BLaER1 (cell line): ENCODE results near the gene TMLHE.
A peak's percentile ranks its signal among the peaks of the same experiment; 100 is the strongest.
"Not testable (repeated sequence)": the region's sequence is repeated elsewhere in the genome, so short reads cannot be mapped to it uniquely, and the experiment has no call there.

Experiments
- H3K27ac ChIP-seq: shearing (Covaris generic); formaldehyde crosslinking; 2 replicates; pipeline ENCODE4 v1.8.1; 2022
- H3K27me3 ChIP-seq: shearing (Covaris generic); formaldehyde crosslinking; 2 replicates; pipeline ENCODE4 v1.8.1; 2022
- H3K36me3 ChIP-seq: shearing (Covaris generic); formaldehyde crosslinking; 2 replicates; pipeline ENCODE4 v1.8.1; 2022
- H3K4me1 ChIP-seq: shearing (Covaris generic); formaldehyde crosslinking; 2 replicates; pipeline ENCODE4 v1.8.1; 2022
- H3K4me2 ChIP-seq: shearing (Covaris generic); formaldehyde crosslinking; 2 replicates; pipeline ENCODE4 v1.8.1; 2022
- H3K4me3 ChIP-seq: shearing (Covaris generic); formaldehyde crosslinking; 2 replicates; pipeline ENCODE4 v1.8.1; 2022
- H3K9ac ChIP-seq: shearing (Covaris generic); formaldehyde crosslinking; 2 replicates; pipeline ENCODE4 v1.8.1; 2022
- H3K9me3 ChIP-seq: shearing (Covaris generic); formaldehyde crosslinking; 2 replicates; pipeline ENCODE4 v1.8.1; 2022
- H4K20me1 ChIP-seq: shearing (Covaris generic); formaldehyde crosslinking; 2 replicates; pipeline ENCODE4 v1.8.1; 2022
- Cebpa-rat ChIP-seq: shearing (Covaris generic); IDR thresholded peaks from 2 replicates; pipeline ENCODE4 v1.8.1; 2022

The TMLHE gene

GRCh38 chrX:155613927-155614559 is 1.3 kb upstream of the TMLHE start:
- H4K20me1 ChIP-seq: no peaks in the 10 kb centered on the region
- H3K9me3 ChIP-seq: peaks cover 10% of the 10 kb centered on the region
- H3K27me3 ChIP-seq: peaks cover 30% of the 10 kb centered on the region
- no peak overlapping the region for H3K4me3 ChIP-seq
- H3K27ac ChIP-seq: no peak overlapping the region
- no peak overlapping the region for H3K4me2 ChIP-seq
- no peaks in the 10 kb centered on the region for H3K36me3 ChIP-seq
- peaks cover 10% of the 10 kb centered on the region; the same call in 1 of the 2 replicates for H3K4me1 ChIP-seq
- TF ChIP-seq Cebpa-rat: no peak
- no peak overlapping the region for H3K9ac ChIP-seq

- H3K9ac ChIP-seq: 0 out of 2 replicates have a peak overlapping the region, but pooled peaks have one; percentile 91
Measured at GRCh38 chrX:155611302-155611701, 1.4 kb downstream of the TMLHE start.

GRCh38 chrX:155592981-155593380 is 19.8 kb downstream of the TMLHE start:
- no peak overlapping the region for H3K4me3 ChIP-seq
- peaks cover 65% of the 10 kb centered on the region for H3K9me3 ChIP-seq
- TF ChIP-seq Cebpa-rat: no peak
- no peak overlapping the region for H3K4me2 ChIP-seq
- 0 out of 2 replicates have a peak, but pooled peaks cover 5% of the 10 kb centered on the region for H3K27me3 ChIP-seq
- H3K4me1 ChIP-seq: no peaks in the 10 kb centered on the region
- no peaks in the 10 kb centered on the region for H4K20me1 ChIP-seq
- no peak overlapping the region for H3K9ac ChIP-seq
- no peaks in the 10 kb centered on the region for H3K36me3 ChIP-seq
- H3K27ac ChIP-seq: no peak overlapping the region

More at GRCh38 chrX:155611302-155611701, 1.4 kb downstream of the TMLHE start:
- Histone ChIP-seq H3K36me3 (no peaks in the 10 kb centered on the region), H3K4me1 (peaks cover 10% of the 10 kb centered on the region; the same call in 1 of the 2 replicates), H3K4me3 (peak overlapping the region; percentile 77), H3K27ac (peak overlapping the region; percentile 89; the same call in 1 of the 2 replicates), H4K20me1 (no peaks in the 10 kb centered on the region), H3K4me2 (peak overlapping the region; percentile 42), H3K9me3 (peaks cover 24% of the 10 kb centered on the region), H3K27me3 (peaks cover 21% of the 10 kb centered on the region)
- TF ChIP-seq Cebpa-rat: no peak

- H4K20me1 ChIP-seq: no peaks in the 10 kb centered on the region
- no peaks in the 10 kb centered on the region for H3K36me3 ChIP-seq
- no peak overlapping the region for H3K27ac ChIP-seq
- H3K4me2 ChIP-seq: no peak overlapping the region
- 0 out of 2 replicates have a peak, but pooled peaks cover 5% of the 10 kb centered on the region for H3K27me3 ChIP-seq
- H3K4me1 ChIP-seq: no peaks in the 10 kb centered on the region
- no peak for TF ChIP-seq Cebpa-rat
- no peak overlapping the region for H3K4me3 ChIP-seq
- no peak overlapping the region for H3K9ac ChIP-seq
- peaks cover 62% of the 10 kb centered on the region for H3K9me3 ChIP-seq
Measured at GRCh38 chrX:155592331-155592730, 20.4 kb downstream of the TMLHE start.

- no peak for TF ChIP-seq Cebpa-rat
- Histone ChIP-seq H3K36me3 (peaks cover 14% of the 10 kb centered on the region; the same call in 1 of the 2 replicates), H3K4me1 (no peaks in the 10 kb centered on the region), H3K27me3 (peaks cover 10% of the 10 kb centered on the region; the same call in 1 of the 2 replicates), H4K20me1 (peaks cover 19% of the 10 kb centered on the region; the same call in 1 of the 2 replicates), H3K4me2 (no peak overlapping the region), H3K9me3 (peaks cover 56% of the 10 kb centered on the region), H3K9ac (no peak overlapping the region), H3K4me3 (no peak overlapping the region), H3K27ac (no peak overlapping the region)
Measured at GRCh38 chrX:155577682-155578081, 35.1 kb downstream of the TMLHE start.

GRCh38 chrX:155563099-155563498 is 49.7 kb downstream of the TMLHE start:
- Histone ChIP-seq H3K36me3 (no peaks in the 10 kb centered on the region), H3K27ac (no peak overlapping the region), H3K9ac (no peak overlapping the region), H3K4me3 (no peak overlapping the region), H3K4me1 (no peaks in the 10 kb centered on the region), H3K9me3 (0 out of 2 replicates have a peak, but pooled peaks cover under 1% of the 10 kb centered on the region), H4K20me1 (no peaks in the 10 kb centered on the region), H3K27me3 (peaks cover 6% of the 10 kb centered on the region; the same call in 1 of the 2 replicates), H3K4me2 (no peak overlapping the region)
- TF ChIP-seq Cebpa-rat: no peak

GRCh38 chrX:155544881-155545280 is 67.9 kb downstream of the TMLHE start:
- Histone ChIP-seq H3K9me3 (peaks cover 34% of the 10 kb centered on the region), H3K27me3 (peaks cover 9% of the 10 kb centered on the region; the same call in 1 of the 2 replicates)
- TF ChIP-seq Cebpa-rat: no peak

GRCh38 chrX:155535866-155536265 is 76.9 kb downstream of the TMLHE start:
- H3K4me2 ChIP-seq: no peak overlapping the region
- no peak overlapping the region for H3K4me3 ChIP-seq
- no peak overlapping the region for H3K9ac ChIP-seq
- no peaks in the 10 kb centered on the region for H3K9me3 ChIP-seq
- H3K4me1 ChIP-seq: no peaks in the 10 kb centered on the region
- H3K27ac ChIP-seq: no peak overlapping the region
- no peaks in the 10 kb centered on the region for H4K20me1 ChIP-seq
- TF ChIP-seq Cebpa-rat: no peak
- peaks cover 16% of the 10 kb centered on the region for H3K36me3 ChIP-seq
- peaks cover 31% of the 10 kb centered on the region for H3K27me3 ChIP-seq

More at GRCh38 chrX:155544881-155545280, 67.9 kb downstream of the TMLHE start:
- Histone ChIP-seq H3K9ac (no peak overlapping the region), H4K20me1 (no peaks in the 10 kb centered on the region), H3K36me3 (peaks cover 25% of the 10 kb centered on the region), H3K4me2 (no peak overlapping the region), H3K4me1 (no peaks in the 10 kb centered on the region), H3K27ac (no peak overlapping the region), H3K4me3 (no peak overlapping the region)

GRCh38 chrX:155534800-155535199 is 78.0 kb downstream of the TMLHE start:
- H3K36me3 ChIP-seq: peaks cover 24% of the 10 kb centered on the region
- H3K27me3 ChIP-seq: peaks cover 31% of the 10 kb centered on the region
- H3K9ac ChIP-seq: no peak overlapping the region
- no peaks in the 10 kb centered on the region for H3K4me1 ChIP-seq
- no peak for TF ChIP-seq Cebpa-rat
- no peak overlapping the region for H3K4me3 ChIP-seq
- H4K20me1 ChIP-seq: no peaks in the 10 kb centered on the region
- H3K27ac ChIP-seq: no peak overlapping the region
- no peak overlapping the region for H3K4me2 ChIP-seq
- H3K9me3 ChIP-seq: no peaks in the 10 kb centered on the region

- H3K4me3 ChIP-seq, H3K27me3 ChIP-seq, H3K9ac ChIP-seq, H3K4me2 ChIP-seq, H4K20me1 ChIP-seq, H3K27ac ChIP-seq, H3K4me1 ChIP-seq: not testable (repeated sequence)
- peaks cover 70% of the 10 kb centered on the region for H3K36me3 ChIP-seq
- H3K9me3 ChIP-seq: peaks cover 53% of the 10 kb centered on the region
Measured at GRCh38 chrX:155527023-155527422, 85.7 kb downstream of the TMLHE start.
